Sigmoid colon (tissue), 4 donors: ENCODE data around the gene NFIC.

Source experiments
- CTCF ChIP-seq, 4 experiments: fragments of 450-650 bp in 3 of 4; fragments of 200-600 bp in 1 of 4; IDR thresholded peaks; one replicate each; pipeline ENCODE4 v1.5.1; 2016 to 2019; ENCODE audit warnings: antibody characterized with exemption in 4 of 4, mild to moderate bottlenecking in 3 of 4, moderate library complexity in 2 of 4
- POLR2A ChIP-seq, 2 donors: fragments of 450-650 bp; IDR thresholded peaks; one replicate each; pipeline ENCODE4 v1.6.1; 2016; ENCODE audit warnings: antibody characterized with exemption in 2 of 2, mild to moderate bottlenecking in 2 of 2, moderate library complexity in 2 of 2
- POLR2AphosphoS5 ChIP-seq, 4 donors: sonication (generic); formaldehyde crosslinking; IDR thresholded peaks; one replicate each; pipeline ENCODE4 v1.6.1; 2017; ENCODE audit warnings: antibody characterized with exemption in 4 of 4

- no peak for TF ChIP-seq CTCF (IDR thresholded peaks at IDR 0.05)
- no peak for TF ChIP-seq POLR2AphosphoS5 (IDR thresholded peaks at IDR 0.05)
- no peak for TF ChIP-seq POLR2A (IDR thresholded peaks at IDR 0.05)
Measured at GRCh38 chr19:3510727-3511126, 144.3 kb downstream of the NFIC start.
